Activated CD4-positive, alpha-beta T cell treated with anti-CD3 and anti-CD28 coated beads, Interleukin-2, amount 10 ng/mL, durations not matched to agents 24 days and 14 days (primary cell): ENCODE results near the gene BAG5. TPM values are rescaled to one million over a fixed set of nuclear protein-coding genes. Genes with fewer than 3 reads are reported as not detected.
"Not testable (repeated sequence)": the region's sequence is repeated elsewhere in the genome, so short reads cannot be mapped to it uniquely, and the experiment has no call there.

Source experiments
- DNase-seq: peaks from one replicate; pipeline ENCODE4 v3.0.0; 2022
- H3K27ac Mint-ChIP-seq: one replicate; pipeline ENCODE4 v1.8.0; 2022; ENCODE audit warnings: mild to moderate bottlenecking, mixed read lengths
- H3K27me3 Mint-ChIP-seq: one replicate; pipeline ENCODE4 v1.8.0; 2022; ENCODE audit warnings: mixed read lengths
- H3K36me3 Mint-ChIP-seq: one replicate; pipeline ENCODE4 v1.8.0; 2022; ENCODE audit warnings: low read depth, mild to moderate bottlenecking, mixed read lengths
- H3K4me1 Mint-ChIP-seq: one replicate; pipeline ENCODE4 v1.8.0; 2021; ENCODE audit warnings: mixed read lengths
- H3K4me3 Mint-ChIP-seq: one replicate; pipeline ENCODE4 v1.8.0; 2022; ENCODE audit warnings: mild to moderate bottlenecking, moderate library complexity, mixed read lengths
- H3K9me3 Mint-ChIP-seq: one replicate; pipeline ENCODE4 v1.8.0; 2021; ENCODE audit warnings: mixed read lengths
- intact Hi-C: fragments of 100-400 bp; cut with micrococcal nuclease; formaldehyde crosslinking; loops from one replicate; pipeline ENCODE4 v1.15.1; 2023
- total RNA-seq: library from RNA; stranded (reverse); gene quantifications from 2 replicates; pipeline ENCODE4 v1.2.3, GENCODE V29; 2022

BAG5 gene
- total RNA-seq, 1 donor from 2014 or later, result 32.1 TPM

DNA sequence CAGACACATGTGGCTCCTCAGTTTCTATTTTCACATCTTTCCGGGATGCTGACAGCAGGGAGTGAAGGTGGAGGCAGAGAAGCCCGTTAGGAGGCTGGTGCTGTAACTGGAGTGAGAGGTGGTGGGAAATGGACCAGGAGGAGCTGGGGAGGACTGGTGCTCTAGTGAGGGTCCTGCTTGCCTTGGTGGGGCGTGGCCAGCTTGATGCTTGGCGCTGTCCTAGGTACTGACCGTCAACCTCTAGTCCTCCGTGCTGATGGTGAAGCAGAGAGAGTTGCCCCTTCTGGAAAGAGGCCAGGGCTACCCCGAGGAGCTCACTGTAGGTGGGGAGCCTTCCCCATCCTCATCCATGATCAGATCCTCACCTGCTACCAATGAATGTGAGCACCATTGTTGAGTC is 32.1 kb downstream of the BAG5 start:
- no peaks in the 10 kb centered on the region for H3K9me3 Mint-ChIP-seq
- H3K36me3 Mint-ChIP-seq, result peaks cover 17% of the 10 kb centered on the region
- peaks cover 28% of the 10 kb centered on the region for H3K4me1 Mint-ChIP-seq
- peak; percentile 79 for DNase-seq
- H3K27ac Mint-ChIP-seq, result peak overlapping the region; percentile 56
- intact Hi-C loops, result no loop called here
- H3K4me3 Mint-ChIP-seq, result peak overlapping the region; percentile 96
- H3K27me3 Mint-ChIP-seq, result peaks cover 1% of the 10 kb centered on the region

DNA sequence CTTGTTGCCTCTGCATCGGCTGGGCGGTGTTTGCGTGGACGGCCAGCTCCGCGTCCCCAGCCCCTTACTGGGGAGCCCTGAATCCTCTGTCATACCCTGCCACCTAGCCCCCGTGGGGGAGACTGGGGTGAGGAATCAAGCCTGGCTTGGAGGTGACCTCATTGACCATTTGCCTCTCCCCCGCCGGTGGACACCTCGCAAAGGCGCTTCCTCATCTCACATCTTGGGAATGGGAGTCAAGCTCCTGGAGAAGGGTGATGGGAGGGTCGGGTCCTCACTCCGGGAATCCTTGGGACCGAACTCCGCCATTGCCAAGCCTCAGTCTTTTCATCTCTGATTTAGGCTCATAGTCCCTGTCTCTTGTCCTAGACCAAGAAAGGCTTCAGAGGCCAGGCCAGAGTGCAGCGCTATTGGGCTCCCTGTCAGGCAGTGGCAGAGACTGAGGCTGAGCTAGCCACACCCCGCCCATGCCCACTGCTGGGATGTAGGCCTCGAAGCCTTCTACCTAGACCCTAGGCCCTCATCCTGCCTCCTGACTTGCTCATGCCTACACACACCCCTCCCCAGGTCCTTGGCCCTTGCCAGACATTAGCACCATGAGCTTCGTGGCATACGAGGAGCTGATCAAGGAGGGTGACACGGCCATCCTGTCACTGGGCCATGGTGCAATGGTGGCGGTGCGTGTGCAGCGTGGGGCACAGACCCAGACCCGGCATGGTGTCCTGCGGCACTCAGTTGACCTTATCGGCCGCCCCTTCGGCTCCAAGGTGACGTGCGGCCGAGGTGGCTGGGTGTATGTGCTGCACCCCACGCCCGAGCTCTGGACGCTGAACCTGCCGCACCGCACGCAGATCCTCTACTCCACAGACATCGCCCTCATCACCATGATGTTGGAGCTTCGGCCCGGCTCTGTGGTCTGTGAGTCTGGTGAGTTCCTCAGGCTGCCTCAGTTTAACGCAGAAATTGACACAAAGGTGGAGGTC is 32.8 kb downstream of the BAG5 start:
- Mint-ChIP-seq H3K36me3 (peaks cover 17% of the 10 kb centered on the region), H3K9me3 (no peaks in the 10 kb centered on the region)

DNA sequence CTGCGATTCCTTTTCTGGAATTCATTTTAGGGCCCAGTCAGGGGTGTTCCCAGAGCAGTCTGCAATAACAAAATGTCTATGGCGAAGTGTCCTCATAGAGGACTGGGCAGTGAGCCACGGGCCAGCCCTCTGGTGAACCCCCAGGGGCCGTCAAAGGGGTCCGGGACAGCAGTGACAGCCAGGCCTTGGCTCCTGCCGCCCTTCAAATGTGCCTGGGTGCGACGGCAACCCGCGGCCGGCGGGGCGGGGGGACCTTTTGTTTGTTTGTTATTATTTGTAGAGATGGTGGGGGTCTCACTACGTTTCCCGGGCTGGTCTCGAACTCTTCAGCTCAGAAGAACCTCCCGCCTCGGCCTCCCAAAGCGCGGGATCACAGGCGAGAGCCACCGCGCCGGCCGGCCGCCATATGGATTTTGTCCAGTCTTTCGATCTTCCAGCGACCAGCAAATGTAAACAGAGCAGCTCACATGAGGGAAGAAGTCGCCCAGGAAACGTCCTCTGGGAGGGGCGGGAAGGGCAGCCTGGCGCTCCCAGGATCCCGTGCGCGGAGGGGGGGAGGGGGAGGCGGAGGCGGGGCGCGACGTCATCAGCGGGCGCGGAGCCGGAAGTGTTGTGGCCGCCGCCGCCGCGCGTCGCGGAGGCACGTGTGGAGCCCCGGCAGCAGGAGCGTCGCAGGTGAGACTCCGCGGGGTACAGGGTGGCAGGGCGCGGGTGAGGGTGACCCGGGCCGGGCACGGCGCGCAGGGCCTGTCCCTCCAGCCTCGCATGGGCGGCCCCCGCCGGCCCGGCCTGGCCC is 33.7 kb downstream of the BAG5 start, which contains the start of gene TRMT61A:
Gene TRMT61A (plus strand): TSS at position 610 of the 796 bp plus-strand sequence. CDS start 783 bp downstream, outside the sequence.
- Mint-ChIP-seq H3K4me3 (peak within 1 kb of the TSS; percentile 96), H3K9me3 (no peaks in the 10 kb centered on the region), H3K27ac (peak within 1 kb of the TSS; percentile 97), H3K36me3 (peaks cover 17% of the 10 kb centered on the region), H3K27me3 (peaks cover 12% of the 10 kb centered on the region), H3K4me1 (peaks cover 28% of the 10 kb centered on the region)
- intact Hi-C loops, result loop anchor here (2.0 kb wide), 1 partner anchor 34 kb away; the partner anchor contains the start of genes BAG5 and COA8
- peak; percentile 92 for DNase-seq

More for the DNA sequence above, 32.8 kb downstream of the BAG5 start:
- Mint-ChIP-seq H3K4me1 (peaks cover 28% of the 10 kb centered on the region), H3K27me3 (peaks cover 5% of the 10 kb centered on the region), H3K4me3 (peak overlapping the region; percentile 96), H3K27ac (peak overlapping the region; percentile 97)
- peak; percentile 68 for DNase-seq
- intact Hi-C loops, result loop anchor here (2.0 kb wide), 1 partner anchor 33 kb away; the partner anchor contains the start of genes BAG5 and COA8

DNA sequence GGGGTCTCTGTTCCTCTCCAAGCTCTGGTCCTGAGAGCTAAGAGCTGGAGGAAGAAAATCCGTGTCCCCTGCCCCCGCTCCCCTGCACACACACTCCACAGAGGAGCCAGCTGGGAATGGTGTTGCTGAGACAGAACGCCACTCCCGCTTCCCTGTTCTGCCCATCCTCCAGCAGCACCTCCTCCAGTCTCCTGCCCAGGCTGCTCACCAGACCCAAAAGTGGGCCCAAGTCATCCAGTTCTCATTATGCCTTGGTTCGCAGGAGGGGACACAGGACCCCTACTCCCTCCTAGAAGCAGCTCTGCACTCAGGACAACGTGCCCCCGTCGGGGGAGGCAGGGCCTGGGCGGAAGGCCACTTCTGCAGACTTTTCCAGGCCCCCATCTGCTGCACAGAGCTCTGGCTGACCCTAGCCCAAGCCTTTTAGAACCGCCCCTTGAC is 34.3 kb downstream of the BAG5 start:
- peaks cover 17% of the 10 kb centered on the region for H3K36me3 Mint-ChIP-seq
- H3K4me1 Mint-ChIP-seq, result peaks cover 28% of the 10 kb centered on the region
- H3K27ac Mint-ChIP-seq, result peak overlapping the region; percentile 56
- peak overlapping the region; percentile 96 for H3K4me3 Mint-ChIP-seq
- DNase-seq, result no peak
- H3K27me3 Mint-ChIP-seq, result peaks cover 16% of the 10 kb centered on the region
- H3K9me3 Mint-ChIP-seq, result no peaks in the 10 kb centered on the region
- intact Hi-C loops, result loop anchor here (2.0 kb wide), 1 partner anchor 35 kb away; the partner anchor contains the start of genes BAG5 and COA8

DNA sequence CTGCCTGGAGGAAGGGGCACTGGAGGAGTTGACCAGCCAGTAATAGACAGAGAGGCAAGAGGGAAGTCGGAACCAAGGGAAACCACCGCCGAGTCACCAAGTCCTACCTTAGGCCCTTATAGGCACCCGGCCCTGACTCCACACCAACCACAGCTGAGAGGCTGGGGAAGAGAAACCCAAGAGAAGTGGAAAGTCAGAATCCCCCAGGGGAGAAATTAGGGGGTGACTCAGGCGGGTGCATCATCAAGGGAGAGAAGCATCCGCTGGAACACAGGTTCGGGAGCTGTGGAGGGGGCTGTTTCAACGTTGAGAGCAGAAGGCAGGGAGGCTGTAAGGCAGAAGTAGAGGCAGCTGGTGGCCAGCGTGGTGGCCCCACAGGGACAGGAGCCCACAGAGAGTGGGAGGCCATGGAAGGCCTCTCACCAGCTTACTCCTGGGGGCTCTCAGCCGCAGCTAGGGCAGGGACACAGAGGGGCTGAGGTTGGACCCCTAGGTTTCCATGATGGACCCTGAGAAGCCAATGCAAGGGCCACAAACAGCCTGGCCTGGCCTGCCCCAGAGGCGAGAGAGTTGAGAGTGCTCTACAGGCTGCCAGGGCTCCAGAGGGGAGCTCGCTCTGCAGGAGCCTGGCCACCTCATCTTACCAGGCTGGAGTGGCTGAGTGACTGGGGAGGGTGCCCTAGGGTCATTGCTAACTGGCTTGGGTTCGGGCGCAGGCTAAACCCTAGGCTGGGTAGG is 34.9 kb downstream of the BAG5 start:
- DNase-seq, result no peak
- H3K4me1 Mint-ChIP-seq, result peaks cover 28% of the 10 kb centered on the region
- H3K27me3 Mint-ChIP-seq, result peaks cover 16% of the 10 kb centered on the region
- H3K27ac Mint-ChIP-seq, result peak overlapping the region; percentile 61
- H3K4me3 Mint-ChIP-seq, result peak overlapping the region; percentile 71
- no peaks in the 10 kb centered on the region for H3K9me3 Mint-ChIP-seq
- peaks cover 17% of the 10 kb centered on the region for H3K36me3 Mint-ChIP-seq
- intact Hi-C loops, result loop anchor here (2.0 kb wide), 1 partner anchor 35 kb away; the partner anchor contains the start of genes BAG5 and COA8

DNA sequence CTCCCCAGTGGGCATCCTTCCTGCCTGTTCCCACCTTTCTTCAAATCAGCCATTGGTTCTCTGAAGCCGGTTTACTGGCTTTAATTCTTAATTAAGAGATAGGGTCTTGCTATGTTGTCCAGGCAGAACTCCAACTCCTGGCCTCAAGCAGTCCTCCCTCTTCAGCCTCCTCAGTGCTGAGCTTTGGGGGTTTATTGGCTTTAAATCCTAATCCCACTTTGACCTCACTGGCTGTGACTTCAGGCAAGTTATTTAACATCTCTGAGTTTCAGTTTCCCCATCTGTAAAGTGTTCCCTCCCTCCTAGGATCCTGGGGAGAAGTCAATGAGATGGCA is 35.6 kb downstream of the BAG5 start:
- Mint-ChIP-seq H3K36me3 (peaks cover 16% of the 10 kb centered on the region), H3K27ac (peak overlapping the region; percentile 61), H3K4me1 (peaks cover 28% of the 10 kb centered on the region), H3K9me3 (no peaks in the 10 kb centered on the region), H3K4me3 (peak overlapping the region; percentile 71), H3K27me3 (peaks cover 16% of the 10 kb centered on the region)
- intact Hi-C loops, result no loop called here
- DNase-seq, result no peak

DNA sequence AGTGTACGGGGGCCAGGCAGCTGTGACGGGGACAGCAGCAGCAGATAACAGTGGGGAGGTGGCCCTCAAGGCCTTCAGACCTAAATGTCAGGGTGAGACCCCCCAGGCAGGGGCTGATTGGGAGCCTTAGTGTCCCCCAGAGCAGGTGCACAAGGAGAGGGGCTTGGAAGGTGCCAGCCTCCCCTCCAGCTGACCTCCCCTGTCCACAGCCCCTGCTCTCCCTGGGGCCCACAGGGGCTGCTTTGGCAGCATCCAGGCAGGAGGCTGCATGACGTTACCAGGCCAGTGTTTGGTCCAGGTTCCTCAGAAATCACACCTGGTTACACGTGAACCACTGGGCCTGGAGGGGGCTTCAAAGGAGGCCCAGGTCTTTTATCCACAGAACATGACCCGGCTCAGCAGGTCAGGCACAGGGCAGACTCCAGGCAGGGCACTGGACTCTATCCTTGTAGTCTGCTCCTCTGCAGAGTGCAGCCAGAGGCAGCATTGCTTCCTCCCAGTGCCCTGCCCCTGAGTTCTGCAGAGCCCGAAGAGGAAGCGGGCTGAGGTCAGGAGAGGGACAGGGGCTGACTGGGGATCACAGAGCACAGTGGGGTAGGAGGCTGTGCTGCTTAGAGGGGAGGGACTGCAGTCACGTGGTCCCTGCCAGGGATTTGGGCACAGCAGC is 36.1 kb downstream of the BAG5 start:
- no peak for DNase-seq
- intact Hi-C loops, result no loop called here
- Mint-ChIP-seq H3K27me3 (peaks cover 16% of the 10 kb centered on the region), H3K4me3 (no peak overlapping the region), H3K9me3 (no peaks in the 10 kb centered on the region), H3K27ac (no peak overlapping the region), H3K36me3 (peaks cover 12% of the 10 kb centered on the region), H3K4me1 (peaks cover 25% of the 10 kb centered on the region)

DNA sequence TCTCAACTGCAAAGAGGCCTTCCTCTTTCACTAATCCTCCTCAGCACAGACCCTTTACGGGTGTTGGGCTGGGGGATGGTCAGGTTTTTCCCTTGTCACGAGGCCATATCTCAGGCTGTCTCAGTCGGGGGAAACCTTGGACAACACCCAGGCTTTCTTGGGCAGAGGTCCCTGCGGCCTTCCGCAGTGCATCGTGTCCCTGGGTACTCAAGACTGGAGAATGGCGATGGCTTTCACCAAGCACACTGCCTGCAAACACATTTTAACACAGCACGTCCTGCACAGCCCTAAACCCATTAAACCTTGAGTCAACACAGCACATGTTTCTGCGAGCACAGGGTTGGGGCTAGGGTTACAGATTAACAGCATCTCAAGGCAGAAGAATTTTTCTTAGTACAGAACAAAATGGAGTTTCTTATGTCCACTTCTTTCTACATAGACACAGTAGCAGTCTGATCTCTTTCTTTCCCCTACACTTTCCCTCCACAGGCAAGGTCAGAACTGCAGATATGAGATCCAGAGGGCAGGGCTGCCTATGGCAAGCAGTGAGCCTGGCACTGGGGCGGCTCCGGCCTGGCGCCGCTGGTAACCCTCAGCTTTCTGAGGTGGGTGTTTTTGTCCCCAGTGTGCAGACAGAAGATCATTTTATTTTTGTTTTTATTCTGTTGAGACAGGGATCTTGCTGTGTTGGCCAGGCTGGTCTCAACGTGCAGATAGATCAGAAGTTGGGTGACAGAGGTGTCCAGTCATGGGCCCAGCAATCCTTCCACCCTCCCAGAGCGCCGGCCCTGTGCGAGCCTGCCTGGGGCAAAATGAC is 36.8 kb downstream of the BAG5 start:
- Mint-ChIP-seq H3K36me3 (peaks cover 10% of the 10 kb centered on the region), H3K4me1 (peaks cover 22% of the 10 kb centered on the region), H3K27me3 (peaks cover 16% of the 10 kb centered on the region)
- intact Hi-C loops, H3K27ac Mint-ChIP-seq, DNase-seq, H3K9me3 Mint-ChIP-seq, H3K4me3 Mint-ChIP-seq: not testable (repeated sequence)

DNA sequence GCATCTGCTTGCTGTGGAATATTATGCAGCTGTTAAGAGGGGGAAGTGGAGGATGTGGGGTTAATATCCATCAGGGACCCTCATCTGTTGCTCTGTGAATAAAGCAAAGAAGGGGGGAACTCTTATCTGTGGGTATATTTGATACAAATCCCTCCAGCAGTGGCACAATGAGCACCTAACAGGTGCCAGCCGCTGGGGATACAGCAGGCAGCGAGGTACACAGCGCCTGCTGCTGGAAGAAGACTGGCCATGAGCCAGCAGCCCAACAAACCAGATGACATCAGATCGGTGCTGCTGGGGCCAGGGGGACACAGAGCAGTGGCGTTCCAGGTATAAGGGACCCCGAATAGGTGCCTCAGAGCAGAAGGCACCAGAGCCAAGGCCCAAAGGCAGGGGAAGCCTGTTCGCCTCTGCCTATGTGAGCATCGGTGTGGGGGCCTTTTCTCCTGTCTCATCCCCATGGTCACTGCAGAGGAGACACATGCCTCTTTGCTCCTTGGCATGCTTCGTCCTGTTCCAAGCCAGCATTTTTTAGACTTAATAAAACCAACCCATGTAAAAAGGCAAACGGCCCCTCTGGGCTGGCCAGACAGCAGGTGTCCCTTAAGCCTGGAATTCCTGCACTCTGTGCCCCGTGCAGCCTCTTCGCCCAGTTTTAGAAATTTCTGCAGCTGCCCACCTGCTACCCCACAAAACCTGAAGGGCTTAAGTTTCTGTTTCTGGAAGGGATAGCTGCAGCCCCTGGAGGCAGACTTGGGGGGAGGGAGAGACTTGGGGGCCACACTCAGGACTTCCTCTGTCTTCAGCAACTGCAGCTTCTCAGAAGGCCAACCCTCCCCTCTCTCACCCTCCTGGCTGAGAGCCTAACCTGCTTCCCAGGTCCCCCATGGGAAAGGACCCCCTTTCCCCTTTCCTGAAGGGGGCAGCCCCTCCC is 38.2 kb downstream of the BAG5 start:
- no peak overlapping the region for H3K27ac Mint-ChIP-seq
- DNase-seq, result no peak
- no peaks in the 10 kb centered on the region for H3K9me3 Mint-ChIP-seq
- H3K4me1 Mint-ChIP-seq, result peaks cover 15% of the 10 kb centered on the region
- H3K4me3 Mint-ChIP-seq, result peak overlapping the region; percentile 35
- intact Hi-C loops, result no loop called here
- peaks cover 3% of the 10 kb centered on the region for H3K36me3 Mint-ChIP-seq
- peaks cover 19% of the 10 kb centered on the region for H3K27me3 Mint-ChIP-seq

DNA sequence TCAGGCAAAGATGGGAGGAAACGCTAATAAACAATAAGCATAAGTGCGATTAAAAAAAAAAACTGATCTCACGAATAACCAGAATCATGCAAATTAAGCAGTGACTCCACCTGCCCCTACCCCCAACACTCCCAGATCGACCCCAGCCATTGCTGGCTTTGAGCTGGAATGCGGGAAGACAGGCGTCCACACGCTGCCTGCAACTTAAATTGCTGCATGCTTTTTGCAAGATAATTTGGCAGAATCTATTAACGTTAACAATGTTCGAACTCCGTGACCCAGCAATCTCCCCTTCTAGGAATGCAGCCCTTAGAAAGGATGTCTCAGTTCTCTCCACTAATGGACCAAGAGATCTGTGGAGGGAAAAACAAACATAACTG is 38.9 kb downstream of the BAG5 start:
- intact Hi-C loops, result no loop called here
- H3K9me3 Mint-ChIP-seq, result no peaks in the 10 kb centered on the region
- peaks cover 19% of the 10 kb centered on the region for H3K4me1 Mint-ChIP-seq
- H3K27me3 Mint-ChIP-seq, result peaks cover 19% of the 10 kb centered on the region
- no peak for DNase-seq
- peaks cover under 1% of the 10 kb centered on the region for H3K36me3 Mint-ChIP-seq
- H3K27ac Mint-ChIP-seq, result no peak overlapping the region
- H3K4me3 Mint-ChIP-seq, result peak overlapping the region; percentile 35
